ENCODE results near the gene BMPER.
A peak's percentile ranks its signal among the peaks of the same experiment; 100 is the strongest.

The BMPER gene

GRCh38 chr7:33905389-33906032 is at the start of gene BMPER:
Gene BMPER (plus strand): TSS chr7:33905539. CDS start chr7:33905614, 75 bp downstream.
- DNase-seq (ENCODE audit: low read depth): no peak
- in situ Hi-C loops (cut with HindIII; ENCODE audit: low sequenced_read_pairs): no loop called here
- TF ChIP-seq CTCF (IDR thresholded peaks at IDR 0.05; ENCODE audit: low read depth, low read length, missing control alignments): no peak
- peak within 1 kb of the TSS; percentile 51 for H3K4me3 ChIP-seq (ENCODE audit: low read depth, low read length)

- no peak for DNase-seq (ENCODE audit: low read depth)
- TF ChIP-seq CTCF (IDR thresholded peaks at IDR 0.05; ENCODE audit: low read depth, low read length, missing control alignments): no peak
- in situ Hi-C loops (cut with HindIII; ENCODE audit: low sequenced_read_pairs): no loop called here
- no peak overlapping the region for H3K4me3 ChIP-seq (ENCODE audit: low read depth, low read length)
These were observed 43.4 kb upstream of the BMPER start for GRCh38 chr7:33861947-33862346.

- no peak for DNase-seq (ENCODE audit: low read depth)
- H3K4me3 ChIP-seq (ENCODE audit: low read depth, low read length): no peak overlapping the region
- TF ChIP-seq CTCF (IDR thresholded peaks at IDR 0.05; ENCODE audit: low read depth, low read length, missing control alignments): no peak
- in situ Hi-C loops (cut with HindIII; ENCODE audit: low sequenced_read_pairs): no loop called here
These were observed 42.2 kb upstream of the BMPER start for GRCh38 chr7:33862946-33863814.

- TF ChIP-seq CTCF (IDR thresholded peaks at IDR 0.05; ENCODE audit: low read depth, low read length, missing control alignments): no peak
- in situ Hi-C loops (cut with HindIII; ENCODE audit: low sequenced_read_pairs): no loop called here
- no peak for DNase-seq (ENCODE audit: low read depth)
- no peak overlapping the region for H3K4me3 ChIP-seq (ENCODE audit: low read depth, low read length)
These were observed 37.2 kb upstream of the BMPER start for GRCh38 chr7:33868166-33868565.

- TF ChIP-seq CTCF (IDR thresholded peaks at IDR 0.05; ENCODE audit: low read depth, low read length, missing control alignments): no peak
- no peak overlapping the region for H3K4me3 ChIP-seq (ENCODE audit: low read depth, low read length)
- DNase-seq (ENCODE audit: low read depth): no peak
- in situ Hi-C loops (cut with HindIII; ENCODE audit: low sequenced_read_pairs): no loop called here
These were observed 36.2 kb upstream of the BMPER start for GRCh38 chr7:33869176-33869575.

- TF ChIP-seq CTCF (IDR thresholded peaks at IDR 0.05; ENCODE audit: low read depth, low read length, missing control alignments): no peak
- H3K4me3 ChIP-seq (ENCODE audit: low read depth, low read length): no peak overlapping the region
- in situ Hi-C loops (cut with HindIII; ENCODE audit: low sequenced_read_pairs): no loop called here
- DNase-seq (ENCODE audit: low read depth): no peak
These were observed 35.2 kb upstream of the BMPER start for GRCh38 chr7:33870120-33870519.

Measured in astrocyte of the cerebellum (primary cell).